Measurements from ENCODE around the gene SLC17A4.

DNA sequence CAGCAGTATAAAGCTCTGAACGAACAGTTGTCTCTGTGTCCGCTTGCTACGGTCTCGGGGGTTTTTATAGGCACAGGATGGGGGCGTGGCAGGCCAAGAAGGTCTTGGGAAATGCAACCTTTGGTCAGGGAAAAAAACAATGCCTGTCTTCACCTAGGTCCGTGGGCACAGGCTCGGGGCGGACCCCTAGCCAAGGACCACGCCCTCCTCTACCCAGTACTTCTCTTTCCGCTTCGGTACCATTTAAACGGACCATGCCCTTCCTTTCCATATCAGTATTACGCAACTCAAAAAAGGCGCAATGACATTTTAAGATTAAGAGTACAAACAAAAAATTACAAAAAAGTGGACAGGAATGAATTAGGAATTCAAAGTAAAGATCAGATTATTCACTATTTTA, 44.3 kb upstream of the SLC17A4 start:
- TF ChIP-seq, protein P1, sequence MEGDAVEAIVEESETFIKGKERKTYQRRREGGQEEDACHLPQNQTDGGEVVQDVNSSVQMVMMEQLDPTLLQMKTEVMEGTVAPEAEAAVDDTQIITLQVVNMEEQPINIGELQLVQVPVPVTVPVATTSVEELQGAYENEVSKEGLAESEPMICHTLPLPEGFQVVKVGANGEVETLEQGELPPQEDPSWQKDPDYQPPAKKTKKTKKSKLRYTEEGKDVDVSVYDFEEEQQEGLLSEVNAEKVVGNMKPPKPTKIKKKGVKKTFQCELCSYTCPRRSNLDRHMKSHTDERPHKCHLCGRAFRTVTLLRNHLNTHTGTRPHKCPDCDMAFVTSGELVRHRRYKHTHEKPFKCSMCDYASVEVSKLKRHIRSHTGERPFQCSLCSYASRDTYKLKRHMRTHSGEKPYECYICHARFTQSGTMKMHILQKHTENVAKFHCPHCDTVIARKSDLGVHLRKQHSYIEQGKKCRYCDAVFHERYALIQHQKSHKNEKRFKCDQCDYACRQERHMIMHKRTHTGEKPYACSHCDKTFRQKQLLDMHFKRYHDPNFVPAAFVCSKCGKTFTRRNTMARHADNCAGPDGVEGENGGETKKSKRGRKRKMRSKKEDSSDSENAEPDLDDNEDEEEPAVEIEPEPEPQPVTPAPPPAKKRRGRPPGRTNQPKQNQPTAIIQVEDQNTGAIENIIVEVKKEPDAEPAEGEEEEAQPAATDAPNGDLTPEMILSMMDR (IDR thresholded peaks at IDR 0.05; ENCODE audit: insufficient read depth, low read depth, low read length), result no peak
- TF ChIP-seq EZH2 (IDR thresholded peaks at IDR 0.05; ENCODE audit: insufficient read depth, low read length), result no peak

Data from astrocyte (in vitro differentiated cells and primary cell).